ENCODE data around the gene CYP8B1. TPM values are rescaled to one million over a fixed set of nuclear protein-coding genes. Genes with fewer than 3 reads are reported as not detected.

Gene CYP8B1
- total RNA-seq, 2 donors from 2014 or later: not detected

GRCh38 chr3:42853056-42853455 lies 22.6 kb downstream of the CYP8B1 start:
- no peak for ATAC-seq (replicated peaks)
- H3K4me3 Mint-ChIP-seq: no peak overlapping the region
- no peaks in the 10 kb centered on the region for H3K36me3 Mint-ChIP-seq (ENCODE audit: low read depth)
- no peaks in the 10 kb centered on the region for H3K9me3 Mint-ChIP-seq
- H3K27ac Mint-ChIP-seq: no peak overlapping the region
- peaks cover 13% of the 10 kb centered on the region for H3K27me3 Mint-ChIP-seq
- no peaks in the 10 kb centered on the region for H3K4me1 Mint-ChIP-seq

- Mint-ChIP-seq H3K27ac (no peak overlapping the region), H3K36me3 (ENCODE audit: low read depth) (no peaks in the 10 kb centered on the region), H3K9me3 (no peaks in the 10 kb centered on the region), H3K4me1 (peaks cover 2% of the 10 kb centered on the region), H3K4me3 (no peak overlapping the region), H3K27me3 (peaks cover 13% of the 10 kb centered on the region)
- ATAC-seq (replicated peaks): no peak
Measured at GRCh38 chr3:42852441-42852840, 23.2 kb downstream of the CYP8B1 start.

DNA sequence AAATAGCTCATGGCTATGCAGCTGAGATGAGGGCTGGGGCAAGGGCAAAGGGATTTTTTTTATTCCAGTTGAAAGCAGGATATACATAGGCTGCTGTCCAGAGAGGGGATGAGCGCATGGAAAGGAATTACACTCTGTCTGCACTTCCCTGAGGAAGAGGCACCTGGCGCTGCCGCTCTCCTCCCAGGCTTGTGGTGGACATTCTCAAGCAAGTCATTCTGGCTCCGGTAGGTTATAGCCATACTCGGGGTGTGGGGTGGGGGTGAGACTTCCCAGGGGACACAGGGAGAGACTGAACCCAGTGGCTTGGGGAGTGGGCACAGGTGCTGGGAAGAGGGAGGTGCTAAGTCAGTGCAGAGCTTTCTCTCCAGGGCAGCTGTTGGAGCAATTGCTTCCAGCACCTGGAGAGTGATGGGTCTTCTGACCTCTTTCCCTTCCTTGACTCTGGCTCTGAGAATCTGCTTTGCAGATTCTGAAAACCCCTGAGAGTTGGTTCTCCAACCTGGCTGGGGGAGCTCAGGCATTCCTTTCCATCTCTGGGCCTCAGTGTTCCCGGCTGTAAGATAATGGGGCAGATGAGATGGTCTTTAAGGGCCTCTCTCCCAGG lies 24.3 kb downstream of the CYP8B1 start:
- Mint-ChIP-seq H3K9me3 (no peaks in the 10 kb centered on the region), H3K4me1 (peaks cover 12% of the 10 kb centered on the region), H3K27me3 (peaks cover 9% of the 10 kb centered on the region), H3K4me3 (no peak overlapping the region), H3K27ac (no peak overlapping the region), H3K36me3 (ENCODE audit: low read depth) (no peaks in the 10 kb centered on the region)
- no peak for ATAC-seq (replicated peaks)

DNA sequence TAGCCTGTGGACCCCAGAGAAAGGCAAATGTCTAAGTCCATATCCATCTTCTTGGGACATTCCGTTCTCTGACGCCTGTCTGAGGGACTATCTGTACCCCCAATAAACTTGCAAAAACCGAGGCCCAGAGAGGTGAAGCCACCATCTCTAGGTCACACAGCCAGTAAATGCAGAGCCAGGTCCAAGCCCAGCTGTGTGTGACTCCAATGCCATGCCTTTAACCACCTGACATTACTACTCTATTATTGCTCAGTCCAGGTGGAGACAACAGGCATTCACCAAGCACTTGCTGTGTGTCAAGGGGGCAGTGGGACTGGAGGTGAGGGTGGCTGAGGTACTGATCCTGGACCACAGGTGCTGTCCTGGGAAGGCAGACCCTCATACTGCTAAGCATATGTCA lies 25.4 kb downstream of the CYP8B1 start:
- ATAC-seq (replicated peaks): no peak
- peaks cover 5% of the 10 kb centered on the region for H3K27me3 Mint-ChIP-seq
- no peaks in the 10 kb centered on the region for H3K9me3 Mint-ChIP-seq
- H3K27ac Mint-ChIP-seq: no peak overlapping the region
- H3K4me1 Mint-ChIP-seq: peaks cover 12% of the 10 kb centered on the region
- no peaks in the 10 kb centered on the region for H3K36me3 Mint-ChIP-seq (ENCODE audit: low read depth)
- no peak overlapping the region for H3K4me3 Mint-ChIP-seq

- Mint-ChIP-seq H3K9me3 (no peaks in the 10 kb centered on the region), H3K27me3 (peaks cover 4% of the 10 kb centered on the region), H3K4me3 (no peak overlapping the region), H3K4me1 (peaks cover 12% of the 10 kb centered on the region), H3K36me3 (ENCODE audit: low read depth) (no peaks in the 10 kb centered on the region), H3K27ac (no peak overlapping the region)
- no peak for ATAC-seq (replicated peaks)
Measured at GRCh38 chr3:42849017-42849416, 26.7 kb downstream of the CYP8B1 start.

GRCh38 chr3:42847731-42848130 lies 27.9 kb downstream of the CYP8B1 start:
- H3K4me1 Mint-ChIP-seq: peaks cover 12% of the 10 kb centered on the region
- ATAC-seq (replicated peaks): no peak
- H3K9me3 Mint-ChIP-seq: no peaks in the 10 kb centered on the region
- H3K36me3 Mint-ChIP-seq (ENCODE audit: low read depth): no peaks in the 10 kb centered on the region
- peak overlapping the region; percentile 87 for H3K27ac Mint-ChIP-seq
- peaks cover 4% of the 10 kb centered on the region for H3K27me3 Mint-ChIP-seq
- H3K4me3 Mint-ChIP-seq: peak overlapping the region; percentile 52

- ATAC-seq (replicated peaks): no peak
- peaks cover 12% of the 10 kb centered on the region for H3K4me1 Mint-ChIP-seq
- peaks cover 4% of the 10 kb centered on the region for H3K27me3 Mint-ChIP-seq
- H3K9me3 Mint-ChIP-seq: no peaks in the 10 kb centered on the region
- peak overlapping the region; percentile 87 for H3K27ac Mint-ChIP-seq
- peak overlapping the region; percentile 52 for H3K4me3 Mint-ChIP-seq
- H3K36me3 Mint-ChIP-seq (ENCODE audit: low read depth): no peaks in the 10 kb centered on the region
Measured at GRCh38 chr3:42846685-42847522, 28.8 kb downstream of the CYP8B1 start.

GRCh38 chr3:42844815-42845214 lies 30.9 kb downstream of the CYP8B1 start:
- Mint-ChIP-seq H3K27ac (no peak overlapping the region), H3K27me3 (peaks cover 4% of the 10 kb centered on the region), H3K4me1 (peaks cover 12% of the 10 kb centered on the region), H3K4me3 (no peak overlapping the region), H3K9me3 (no peaks in the 10 kb centered on the region), H3K36me3 (ENCODE audit: low read depth) (no peaks in the 10 kb centered on the region)
- ATAC-seq (replicated peaks): no peak

DNA sequence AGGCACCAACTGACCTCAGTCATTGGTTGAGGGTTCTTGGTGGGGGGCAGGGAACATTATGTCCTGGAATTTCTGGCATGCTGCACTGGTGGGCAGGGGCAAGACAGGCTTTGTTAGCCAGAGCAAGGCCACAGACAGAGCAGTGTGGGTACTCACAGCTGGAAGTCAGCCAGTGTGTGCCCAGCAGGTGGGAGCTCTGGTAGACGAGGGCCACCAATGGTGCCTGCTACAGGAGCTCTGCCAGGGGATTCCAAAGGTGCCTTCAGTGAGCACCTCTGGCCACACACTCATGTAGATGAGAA lies 31.3 kb downstream of the CYP8B1 start:
- Mint-ChIP-seq H3K4me3 (no peak overlapping the region), H3K9me3 (no peaks in the 10 kb centered on the region), H3K27ac (no peak overlapping the region), H3K27me3 (peaks cover 4% of the 10 kb centered on the region), H3K36me3 (ENCODE audit: low read depth) (no peaks in the 10 kb centered on the region), H3K4me1 (peaks cover 12% of the 10 kb centered on the region)
- no peak for ATAC-seq (replicated peaks)

DNA sequence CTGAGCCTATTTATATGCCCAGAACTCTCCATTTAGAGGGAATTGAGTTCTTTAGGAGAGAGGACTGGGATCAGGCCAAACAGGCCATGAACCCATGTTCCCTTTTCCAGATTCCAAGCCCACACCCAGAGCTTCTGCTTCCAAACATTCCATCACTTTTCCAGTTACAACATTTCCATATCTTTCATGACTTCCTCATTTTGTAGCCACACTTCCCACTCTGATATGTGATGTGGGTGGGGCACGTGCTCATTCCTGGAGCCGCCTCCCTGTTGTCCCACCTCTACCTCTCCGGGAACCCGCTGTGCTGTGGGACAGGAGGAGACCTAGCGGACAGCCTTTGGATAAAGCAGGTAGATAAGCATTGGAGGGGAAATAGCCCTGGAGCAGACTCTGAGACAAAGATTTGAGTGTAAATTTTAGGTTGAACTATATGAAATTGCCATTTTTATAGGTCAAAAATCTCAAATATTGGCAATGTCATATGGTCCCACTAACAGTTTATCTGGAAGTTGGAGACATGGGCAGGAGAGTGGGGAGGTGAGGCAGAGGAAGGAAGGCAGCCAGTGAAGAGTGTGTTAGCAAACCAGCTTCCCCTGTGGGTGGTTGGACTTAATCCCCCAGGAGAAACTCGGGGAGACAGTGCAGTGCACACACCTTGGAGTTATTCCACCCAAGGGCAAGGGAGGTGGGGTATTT lies 31.8 kb downstream of the CYP8B1 start:
- Mint-ChIP-seq H3K9me3 (no peaks in the 10 kb centered on the region), H3K4me1 (peaks cover 12% of the 10 kb centered on the region), H3K27ac (no peak overlapping the region), H3K4me3 (no peak overlapping the region), H3K27me3 (peaks cover 4% of the 10 kb centered on the region), H3K36me3 (ENCODE audit: low read depth) (no peaks in the 10 kb centered on the region)
- ATAC-seq (replicated peaks): no peak

- Mint-ChIP-seq H3K27ac (no peak overlapping the region), H3K36me3 (ENCODE audit: low read depth) (no peaks in the 10 kb centered on the region), H3K27me3 (no peaks in the 10 kb centered on the region), H3K9me3 (no peaks in the 10 kb centered on the region), H3K4me3 (no peak overlapping the region), H3K4me1 (no peaks in the 10 kb centered on the region)
- ATAC-seq (replicated peaks): no peak
Measured at GRCh38 chr3:42841332-42841731, 34.3 kb downstream of the CYP8B1 start.

DNA sequence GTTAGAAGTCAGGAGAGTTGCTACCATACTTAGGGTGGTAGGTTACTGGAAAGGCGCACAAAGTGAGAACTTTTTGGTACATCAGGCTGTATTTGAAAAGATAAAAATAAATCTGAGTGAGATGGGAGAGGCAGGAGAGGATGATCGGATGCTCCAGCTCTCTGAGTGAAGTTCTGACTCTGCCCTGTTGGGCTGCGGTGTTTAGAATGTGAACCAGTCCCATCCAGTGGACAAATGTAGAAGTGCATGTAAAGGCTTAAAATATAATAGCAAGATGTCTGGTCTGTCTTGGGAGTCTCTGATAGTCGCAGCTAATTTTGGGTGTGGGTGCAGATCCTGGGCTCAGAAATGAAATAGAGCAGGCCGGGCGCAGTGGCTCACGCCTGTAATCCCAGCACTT lies 36.1 kb downstream of the CYP8B1 start:
- Mint-ChIP-seq H3K27me3 (no peaks in the 10 kb centered on the region), H3K4me1 (no peaks in the 10 kb centered on the region), H3K27ac (no peak overlapping the region)

DNA sequence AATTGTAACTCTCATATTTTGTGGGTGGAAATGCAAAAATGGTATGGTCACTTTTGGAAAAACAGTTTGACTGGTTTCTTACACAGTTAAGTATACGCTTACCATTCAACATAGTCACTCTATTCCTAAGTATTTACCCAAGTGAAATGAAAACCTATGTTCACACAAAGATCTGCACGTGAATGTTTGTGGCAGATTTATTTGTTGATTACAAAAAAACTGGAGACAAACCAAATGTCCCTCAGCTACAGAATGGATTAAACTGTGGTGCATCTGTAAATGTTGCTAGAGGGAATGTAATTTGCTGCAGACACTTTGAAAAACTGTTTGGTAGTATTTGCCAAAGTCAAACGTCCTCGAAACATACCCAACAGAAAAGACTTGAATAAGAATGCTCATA lies 37.1 kb downstream of the CYP8B1 start:
- H3K27ac Mint-ChIP-seq: no peak overlapping the region
- H3K4me3 Mint-ChIP-seq: no peak overlapping the region
- H3K9me3 Mint-ChIP-seq: no peaks in the 10 kb centered on the region
- no peaks in the 10 kb centered on the region for H3K27me3 Mint-ChIP-seq
- no peaks in the 10 kb centered on the region for H3K36me3 Mint-ChIP-seq (ENCODE audit: low read depth)
- H3K4me1 Mint-ChIP-seq: no peaks in the 10 kb centered on the region
- no peak for ATAC-seq (replicated peaks)

More for the DNA sequence above, 36.1 kb downstream of the CYP8B1 start:
- ATAC-seq (replicated peaks): peak; percentile 68
- Mint-ChIP-seq H3K4me3 (no peak overlapping the region), H3K36me3 (ENCODE audit: low read depth) (no peaks in the 10 kb centered on the region), H3K9me3 (no peaks in the 10 kb centered on the region)

GRCh38 chr3:42836150-42837123 lies 39.2 kb downstream of the CYP8B1 start:
- no peak overlapping the region for H3K27ac Mint-ChIP-seq
- ATAC-seq (replicated peaks): no peak

More at GRCh38 chr3:42836150-42837123, 39.2 kb downstream of the CYP8B1 start:
- Mint-ChIP-seq H3K4me1 (no peaks in the 10 kb centered on the region), H3K36me3 (ENCODE audit: low read depth) (no peaks in the 10 kb centered on the region), H3K27me3 (no peaks in the 10 kb centered on the region), H3K4me3 (no peak overlapping the region), H3K9me3 (no peaks in the 10 kb centered on the region)
